ENCODE data around the gene INPP4A.

- no peak for TF ChIP-seq CTCF (IDR thresholded peaks at IDR 0.05)
- no peak for TF ChIP-seq ZFX (IDR thresholded peaks at IDR 0.05; ENCODE audit: borderline replicate concordance)
Observed at GRCh38 chr2:98477036-98477435, 32.4 kb downstream of the INPP4A start.

All from 22Rv1 (cell line).